Stimulated activated CD4-positive, alpha-beta T cell treated with anti-CD3 and anti-CD28 coated beads, TNF-alpha, amount 100 ng/mL, for 1 hour (primary cell): ENCODE results near the gene DNAJC18.
"Not testable (repeated sequence)": the region's sequence is repeated elsewhere in the genome, so short reads cannot be mapped to it uniquely, and the experiment has no call there.

Experiments
- DNase-seq, 3 donors: peaks; one replicate each; pipeline ENCODE4 v3.0.0-alpha.2; 2020; ENCODE audit warnings: low read depth in 3 of 3, low spot score in 1 of 3

Gene DNAJC18

DNA sequence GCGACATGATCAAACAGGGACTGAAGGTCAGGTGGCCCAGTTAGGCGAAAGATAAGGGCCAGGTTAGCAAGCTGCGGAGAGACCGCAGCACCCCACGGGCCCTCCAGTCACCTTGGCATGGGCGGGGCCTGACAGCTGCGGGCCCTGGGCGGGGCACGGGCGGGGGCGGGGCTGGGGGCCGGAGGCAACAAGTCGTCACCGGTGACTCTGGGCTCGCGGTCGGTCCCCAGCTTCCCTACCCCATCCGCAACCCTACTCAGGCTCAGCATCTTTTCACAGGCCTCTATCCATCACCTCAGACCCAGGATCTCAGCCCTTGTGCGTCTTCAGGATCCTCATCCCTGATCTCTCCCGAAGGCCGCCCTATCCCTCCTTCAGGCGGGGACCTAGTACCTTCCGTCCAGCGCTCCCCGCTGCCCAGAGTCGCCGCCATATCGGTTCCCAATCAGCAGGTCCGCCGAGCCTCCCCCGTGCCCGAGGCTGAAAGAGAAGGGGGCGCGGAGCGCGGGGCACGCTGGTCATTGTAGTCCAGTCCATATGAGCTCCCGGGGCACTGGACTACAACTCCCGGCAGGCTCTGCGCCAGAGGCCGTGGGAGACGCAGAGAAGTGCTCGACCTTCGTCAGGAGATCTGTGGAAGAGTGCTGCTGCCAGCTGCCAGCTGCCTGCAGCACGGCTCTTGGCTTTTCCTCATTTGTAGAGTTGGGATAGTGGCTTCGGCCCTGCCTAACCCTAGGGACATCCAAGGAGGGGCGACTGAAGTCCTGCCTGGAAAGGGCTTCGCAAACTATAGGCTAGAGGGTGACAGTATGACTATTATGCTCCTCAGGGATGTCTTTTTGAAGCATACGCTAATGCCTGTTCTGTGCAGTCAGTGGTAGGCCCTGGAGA, at the start of gene DNAJC18:
DNAJC18 (minus strand) TSS at position 513 of the 891 bp plus-strand sequence; CDS start at position 433, 80 bp downstream.
- DNase-seq: peak; percentile 64 to 84 (median 70)

DNA sequence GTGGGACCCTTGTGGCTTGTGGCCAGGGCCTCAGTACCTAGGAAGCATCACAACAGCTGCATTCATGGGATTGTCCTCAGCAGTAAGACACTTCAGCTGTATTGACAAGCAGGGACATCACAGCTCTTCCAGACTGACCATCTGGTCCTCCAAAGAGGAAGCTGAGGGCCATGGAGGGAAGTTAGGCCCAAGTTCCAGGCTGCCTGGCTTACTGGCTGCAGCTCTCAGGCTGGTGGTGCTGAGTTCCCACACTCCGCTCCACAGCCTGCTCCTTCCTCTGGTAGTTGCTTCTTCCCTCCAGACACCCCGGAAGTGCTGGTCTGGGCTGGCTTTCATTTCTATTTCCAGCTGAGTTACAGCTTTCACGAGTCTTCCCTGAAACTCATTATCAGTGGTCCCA, 48.9 kb upstream of the DNAJC18 start:
- DNase-seq: no peak

DNA sequence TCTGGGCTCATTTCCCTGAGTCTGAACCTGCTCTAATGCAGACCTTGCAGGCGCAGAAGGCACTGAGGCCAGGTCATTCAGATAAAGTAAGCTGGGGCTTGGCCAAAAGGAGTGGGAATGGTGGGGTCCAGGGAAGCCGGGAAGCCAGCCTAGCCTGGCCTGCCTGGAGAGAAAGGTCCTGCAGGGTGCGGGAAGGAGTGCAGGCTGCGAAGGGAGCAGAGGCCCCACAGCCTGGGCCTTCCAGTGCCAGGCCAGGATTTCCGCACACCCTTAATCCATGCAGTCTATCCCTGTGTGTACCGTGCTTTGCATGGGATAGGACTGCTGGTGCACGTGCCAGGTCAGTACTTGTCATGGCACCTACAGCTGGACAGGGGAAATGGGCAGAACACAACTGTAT, 46.9 kb upstream of the DNAJC18 start:
- no peak for DNase-seq

DNA sequence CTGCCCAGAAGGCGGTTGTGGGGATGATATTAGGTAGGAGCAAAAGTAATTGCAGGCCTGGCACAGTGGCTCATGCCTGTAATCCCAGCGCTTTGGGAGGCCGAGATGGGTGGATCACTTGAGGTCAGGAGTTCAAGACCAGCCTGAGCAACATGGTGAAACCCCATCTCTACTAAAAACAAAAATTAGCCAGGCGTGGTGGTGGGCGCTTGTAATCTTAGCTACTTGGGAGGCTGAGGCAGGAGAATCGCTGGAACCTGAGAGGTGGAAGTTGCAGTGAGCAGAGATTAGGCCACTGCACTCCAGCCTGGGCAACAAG, 43.5 kb upstream of the DNAJC18 start:
- not testable (repeated sequence) for DNase-seq

DNA sequence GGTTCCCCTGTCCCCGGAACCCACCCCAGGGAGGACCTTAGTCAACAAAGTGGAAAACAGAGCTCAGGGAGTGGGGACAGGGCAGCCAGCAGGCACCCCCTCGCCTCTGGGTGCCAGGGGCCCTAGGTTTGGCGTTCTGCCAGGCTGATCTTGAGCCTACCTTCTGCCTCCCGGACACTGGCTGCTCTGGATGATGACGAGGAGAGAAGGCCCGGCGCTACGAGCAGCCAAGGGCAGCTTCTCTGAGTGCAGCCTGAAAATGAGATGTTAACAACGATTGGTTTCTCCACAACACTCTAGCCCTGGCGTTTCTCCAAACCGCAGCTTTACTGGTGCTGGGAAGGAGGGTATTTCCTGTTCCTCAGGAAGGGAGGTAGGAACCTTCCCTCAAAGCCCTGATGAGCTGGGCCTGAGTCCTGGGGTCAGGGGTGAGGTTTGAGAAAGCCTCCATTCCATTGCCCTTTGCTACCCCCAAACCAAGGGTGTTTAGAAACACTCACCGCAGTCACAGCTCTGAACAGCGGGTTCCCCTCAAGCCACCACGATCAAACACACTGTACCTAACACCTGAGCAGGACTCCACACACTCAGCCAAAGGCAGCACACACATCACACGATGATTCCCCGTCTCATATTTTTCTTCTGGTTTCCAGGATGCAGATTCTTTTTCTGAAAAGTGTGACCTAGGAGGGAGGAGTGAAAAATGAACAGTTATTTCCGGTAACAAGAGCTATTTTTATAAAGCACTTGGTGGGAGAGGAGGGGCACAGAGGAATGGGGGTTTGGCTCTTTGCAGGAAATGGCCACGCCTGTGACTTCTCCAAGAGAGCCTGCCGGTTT, 42.9 kb upstream of the DNAJC18 start, which contains the start of gene STING1:
STING1 (minus strand) TSS at position 709 of the 840 bp plus-strand sequence. CDS start 1,054 bp downstream, outside the sequence.
- peak in 1 of 3 donors; percentile 27 for DNase-seq

DNA sequence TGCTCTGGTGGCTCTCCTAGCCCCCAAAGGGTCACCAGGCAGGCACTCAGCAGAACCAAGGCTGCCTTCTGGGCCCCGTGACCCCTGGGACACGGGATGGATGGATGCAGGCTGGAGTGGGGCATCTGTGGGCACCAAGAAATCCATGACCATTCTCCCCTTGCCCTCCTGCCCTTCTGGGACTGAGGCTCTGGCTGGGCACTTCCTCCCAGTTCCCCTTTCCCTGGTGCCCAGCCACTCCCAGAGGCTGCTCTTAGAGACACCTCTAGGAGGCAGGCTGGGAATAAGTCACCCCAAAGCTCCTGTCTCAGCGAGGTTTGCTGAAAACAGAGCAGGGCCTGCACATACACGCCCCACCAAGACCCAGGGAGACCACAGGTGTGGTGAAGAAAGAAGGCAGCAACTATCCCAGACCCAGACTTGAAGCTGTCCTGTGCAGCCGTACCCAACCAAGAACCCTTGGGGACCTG, 42.3 kb upstream of the DNAJC18 start:
- no peak for DNase-seq

DNA sequence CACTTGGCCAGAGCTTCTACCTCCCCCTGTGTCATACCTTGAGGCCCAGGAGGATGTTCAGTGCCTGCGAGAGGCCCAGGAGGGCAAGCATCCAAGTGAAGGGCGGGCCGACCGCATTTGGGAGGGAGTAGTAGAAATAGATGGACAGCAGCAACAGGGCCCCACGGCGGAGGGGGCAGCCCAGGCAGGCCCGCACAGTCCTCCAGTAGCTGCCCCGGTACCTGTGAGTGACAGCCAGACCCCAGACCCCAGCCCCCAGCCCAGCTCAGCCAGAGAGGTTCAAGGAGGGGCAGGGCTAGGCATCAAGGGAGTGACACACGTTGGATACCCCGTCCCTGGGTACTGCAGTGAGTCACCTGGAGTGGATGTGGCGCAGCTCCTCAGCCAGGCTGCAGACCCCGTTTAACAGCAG, 41.8 kb upstream of the DNAJC18 start:
- DNase-seq: peak in 1 of 3 donors; percentile 28

DNA sequence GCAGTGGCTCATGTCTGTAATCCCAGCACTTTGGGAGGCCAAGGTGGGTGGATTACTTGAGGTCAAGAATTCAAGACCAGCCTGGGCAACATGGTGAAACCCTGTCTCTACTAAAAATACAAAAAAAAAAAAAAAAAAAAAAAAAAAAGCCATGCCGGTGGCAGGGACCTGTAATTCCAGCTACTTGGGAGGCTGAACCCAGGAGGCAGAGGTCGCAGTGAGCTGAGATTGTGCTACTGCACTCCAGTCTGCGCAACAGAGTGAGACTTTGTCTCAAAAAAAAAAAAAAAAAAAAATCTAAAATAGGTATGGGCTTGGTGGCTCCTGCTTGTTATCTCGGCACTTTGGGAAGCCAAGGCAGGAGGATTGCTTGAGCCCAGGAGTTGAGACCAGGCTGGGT, 40.4 kb upstream of the DNAJC18 start:
- DNase-seq: not testable (repeated sequence)

DNA sequence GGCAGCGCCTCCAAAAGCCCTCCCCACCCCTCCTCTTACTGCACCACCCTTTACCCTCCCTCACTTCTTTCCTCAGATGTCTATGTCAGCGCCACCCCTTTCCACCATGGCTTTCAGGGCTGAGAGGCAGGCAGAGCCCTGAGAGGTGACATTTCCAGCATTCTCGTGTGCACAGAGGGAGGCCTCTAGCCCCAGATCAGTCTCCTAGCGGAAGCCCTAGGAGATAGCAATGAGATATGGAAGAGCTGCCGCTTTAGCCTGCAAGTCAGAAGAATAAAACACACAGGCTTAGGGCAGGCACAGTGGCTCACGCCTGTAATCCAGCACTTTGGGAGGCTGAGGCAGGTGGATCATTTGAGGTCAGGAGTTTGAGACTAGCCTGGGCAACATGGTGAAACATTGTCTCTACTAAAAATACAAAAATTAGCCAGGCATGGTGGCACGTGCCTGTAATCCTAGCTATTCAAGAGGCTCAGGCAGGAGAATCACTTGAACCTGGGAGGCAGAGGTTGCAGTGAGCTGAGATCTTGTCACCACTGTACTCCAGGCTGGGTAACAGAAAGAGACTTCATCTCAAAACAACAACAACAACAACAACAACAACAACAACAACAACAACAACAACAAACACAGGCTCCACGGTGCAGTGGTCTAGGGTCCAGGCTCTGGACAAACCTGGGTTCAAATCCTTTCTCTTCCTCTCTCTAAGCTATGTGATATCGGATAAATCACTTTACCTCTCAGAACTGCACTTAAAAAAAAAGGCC, 39.5 kb upstream of the DNAJC18 start:
- not testable (repeated sequence) for DNase-seq

DNA sequence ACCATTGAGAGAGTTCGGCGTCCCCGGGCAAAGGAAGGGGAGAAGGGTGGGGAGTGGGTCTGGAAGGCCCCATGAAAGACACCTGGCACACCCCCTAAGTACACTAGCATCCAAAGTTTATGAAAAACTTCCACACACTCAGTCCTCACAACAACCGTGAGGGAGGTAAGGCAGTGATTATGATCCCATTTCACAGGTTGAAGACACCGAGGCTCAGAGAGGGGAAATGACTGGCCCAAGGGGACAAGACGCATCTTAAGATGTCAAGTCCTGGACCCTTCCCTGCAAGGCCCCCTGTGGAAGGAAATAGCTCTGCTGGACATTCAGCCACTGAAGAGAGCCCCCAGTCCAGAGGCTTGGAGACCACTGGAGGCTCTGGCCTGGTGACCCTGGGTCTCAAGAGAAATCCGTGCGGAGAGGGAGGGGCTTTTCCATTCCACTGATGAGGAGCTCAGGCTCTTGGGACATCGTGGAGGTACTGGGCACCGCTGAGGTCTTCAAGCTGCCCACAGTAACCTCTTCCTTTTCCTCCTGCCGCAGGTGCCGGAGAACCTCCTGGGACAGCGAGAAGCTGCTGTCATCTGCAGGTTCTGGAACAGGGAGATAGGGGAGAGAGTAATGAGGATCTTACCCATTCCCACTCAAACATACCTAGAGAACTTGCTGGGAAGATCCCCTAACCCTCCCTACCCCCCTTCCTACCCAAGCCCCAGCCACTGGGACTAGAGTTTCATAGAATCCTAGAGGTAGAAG, 36.7 kb upstream of the DNAJC18 start:
- DNase-seq: no peak

DNA sequence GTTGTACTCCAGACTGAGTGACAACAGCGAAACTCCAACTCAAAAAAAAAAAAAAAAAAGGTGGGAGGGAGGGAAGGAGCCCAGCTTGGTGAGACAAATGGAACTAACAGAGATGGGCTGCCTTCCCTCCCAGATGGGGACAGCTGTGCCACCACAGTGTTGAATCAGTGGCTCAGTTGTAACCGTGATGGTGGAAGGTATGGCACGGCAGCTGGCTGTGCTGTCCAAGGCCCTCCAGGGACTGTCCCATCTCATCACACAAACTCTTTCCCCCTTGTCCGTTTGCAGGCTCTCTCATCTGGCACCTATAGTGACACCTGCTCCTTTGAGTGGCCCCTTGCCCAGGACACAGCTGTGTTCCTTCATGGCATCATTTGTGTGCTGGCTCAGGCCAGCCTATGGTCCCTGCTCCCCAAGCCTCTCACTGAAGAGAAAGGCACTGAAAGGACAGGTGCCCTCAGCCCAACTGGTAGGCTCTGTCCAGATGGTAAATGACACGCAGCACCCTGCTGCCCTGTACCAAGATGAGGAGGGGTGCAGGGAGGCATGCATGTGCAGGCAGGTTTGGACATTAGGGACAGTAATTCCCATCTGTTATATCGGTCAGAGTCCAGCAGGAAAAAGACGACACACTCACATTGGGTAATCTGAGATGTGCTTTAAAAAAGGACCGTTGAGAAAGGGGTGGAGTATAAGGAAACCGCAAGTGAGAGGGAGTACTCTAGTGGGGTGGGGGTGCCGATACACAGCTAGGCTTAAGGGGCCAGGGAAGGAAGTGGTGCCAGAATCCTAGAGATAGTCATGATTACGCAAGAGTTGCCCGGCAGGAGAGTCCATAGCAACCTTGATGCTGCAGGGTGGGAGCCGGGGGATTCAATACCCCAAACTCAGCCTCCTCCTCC, 35.8 kb upstream of the DNAJC18 start:
- no peak for DNase-seq

DNA sequence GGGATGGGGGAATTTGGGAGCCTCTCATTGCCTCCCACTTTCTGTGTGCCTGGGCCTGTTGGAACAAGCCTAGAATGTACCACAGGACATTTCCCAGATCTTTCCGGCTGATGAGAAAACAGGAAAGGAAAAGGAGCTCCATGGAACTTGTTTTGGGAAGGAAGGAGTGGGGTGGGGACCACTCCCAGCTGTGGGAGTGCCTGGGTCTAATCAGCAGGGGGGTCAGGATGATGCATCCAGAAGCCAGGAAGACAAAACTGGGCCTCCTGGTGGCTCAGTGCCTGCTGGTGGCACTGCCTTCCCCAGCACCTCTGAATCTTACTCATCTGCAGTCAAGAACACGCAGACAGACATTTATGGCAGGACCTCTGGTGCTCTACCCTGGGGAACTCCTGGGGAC, 34.2 kb upstream of the DNAJC18 start:
- DNase-seq: no peak

DNA sequence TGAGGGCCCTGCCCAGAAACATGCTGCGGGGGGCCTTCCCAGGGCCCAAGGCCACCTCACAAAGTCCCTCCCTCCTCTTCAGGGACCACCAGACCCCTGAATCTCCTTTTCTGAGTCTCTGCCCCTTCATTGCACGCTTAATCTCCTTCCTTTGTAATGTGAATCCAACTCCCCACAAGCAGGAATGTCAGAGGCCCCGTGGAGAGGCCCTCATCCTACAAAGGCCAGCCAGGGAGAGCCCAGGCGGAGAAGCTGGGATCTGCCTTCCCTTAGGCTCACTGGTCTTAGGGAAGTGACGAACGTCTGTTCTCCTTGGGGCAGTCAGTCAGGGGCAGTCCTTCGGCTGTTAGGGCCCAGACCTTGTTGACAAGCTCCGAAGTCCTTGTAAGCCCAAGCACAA, 33.8 kb upstream of the DNAJC18 start:
- no peak for DNase-seq

DNA sequence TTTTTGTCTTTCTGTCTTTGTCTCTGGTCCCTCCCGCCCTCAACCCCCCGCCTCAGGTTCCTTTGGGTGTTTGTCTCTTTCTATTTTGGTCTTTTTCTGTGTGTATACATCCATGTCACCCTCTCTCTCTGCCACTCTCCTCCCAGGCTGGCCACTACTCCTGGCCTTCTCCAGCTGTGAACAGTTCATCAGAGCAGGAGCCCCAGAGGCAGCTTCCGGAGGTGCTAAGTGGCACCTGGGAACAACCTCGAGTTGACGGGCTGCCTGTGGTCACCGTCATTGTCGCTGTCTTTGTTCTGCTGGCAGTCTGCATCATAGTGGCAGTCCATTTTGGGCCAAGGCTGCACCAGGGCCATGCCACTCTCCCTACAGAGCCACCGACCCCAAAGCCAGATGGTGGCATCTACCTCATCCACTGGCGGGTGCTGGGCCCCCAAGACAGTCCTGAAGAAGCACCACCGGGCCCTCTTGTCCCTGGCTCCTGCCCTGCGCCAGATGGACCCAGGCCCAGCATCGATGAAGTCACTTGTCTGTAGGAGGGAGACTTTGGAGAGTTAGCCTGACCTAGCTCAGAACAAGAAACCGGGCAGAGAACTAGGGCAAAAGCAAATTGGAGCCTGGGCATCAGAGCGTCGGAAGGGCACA, 33.2 kb upstream of the DNAJC18 start:
- no peak for DNase-seq

DNA sequence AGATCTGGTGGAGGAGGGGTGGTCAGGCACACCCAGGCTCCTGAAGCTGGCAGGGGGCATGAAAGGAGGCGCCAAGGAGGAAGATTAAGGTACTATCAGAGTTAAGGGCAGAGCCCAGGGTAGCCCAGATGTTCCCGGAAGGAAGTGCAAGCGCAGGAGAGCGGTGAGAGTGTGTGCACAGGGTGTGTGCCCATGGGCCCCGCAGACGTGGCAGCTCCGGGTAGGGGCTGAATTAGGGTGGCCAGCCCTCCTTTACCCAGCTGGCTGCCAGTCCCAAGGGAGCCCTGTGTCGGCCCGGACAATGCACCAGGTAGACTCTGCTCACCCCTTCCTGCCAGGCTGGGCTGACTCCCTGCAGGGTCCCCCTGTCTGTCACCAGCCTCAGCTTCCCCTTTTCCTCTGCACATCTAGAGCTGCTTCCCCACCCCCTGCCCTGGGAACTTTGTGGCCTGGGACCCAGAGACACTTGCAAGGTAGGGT, 31.5 kb upstream of the DNAJC18 start, which contains the start of gene SMIM33:
SMIM33 (plus strand) TSS at position 184 of the 480 bp plus-strand sequence; CDS start at position 302, 118 bp downstream.
- DNase-seq: no peak

DNA sequence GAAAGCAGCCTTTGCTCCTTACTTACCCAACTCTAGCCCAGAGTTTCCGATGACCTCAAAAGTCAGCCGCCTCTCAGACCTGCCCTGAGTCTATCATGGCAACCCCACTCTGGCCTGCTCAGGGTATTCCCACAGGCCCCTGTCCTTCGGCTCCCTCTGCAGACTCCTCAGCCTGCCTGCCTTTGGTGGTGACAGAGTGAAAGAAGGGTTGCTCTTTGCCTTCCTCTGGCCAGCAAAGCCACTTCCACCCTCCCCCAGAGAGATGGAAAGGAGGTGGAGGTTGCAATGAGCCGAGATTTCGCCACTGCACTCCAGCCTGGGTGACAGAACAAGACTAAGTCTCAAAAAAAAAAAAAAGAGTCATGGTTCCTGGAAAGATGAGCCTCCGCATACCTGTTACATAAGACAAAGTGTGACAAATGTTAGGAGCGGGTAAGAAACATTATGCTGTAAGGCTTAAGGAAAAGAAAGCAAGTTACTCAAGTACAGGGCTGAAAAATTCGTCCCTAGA, 29.2 kb upstream of the DNAJC18 start:
- no peak for DNase-seq

DNA sequence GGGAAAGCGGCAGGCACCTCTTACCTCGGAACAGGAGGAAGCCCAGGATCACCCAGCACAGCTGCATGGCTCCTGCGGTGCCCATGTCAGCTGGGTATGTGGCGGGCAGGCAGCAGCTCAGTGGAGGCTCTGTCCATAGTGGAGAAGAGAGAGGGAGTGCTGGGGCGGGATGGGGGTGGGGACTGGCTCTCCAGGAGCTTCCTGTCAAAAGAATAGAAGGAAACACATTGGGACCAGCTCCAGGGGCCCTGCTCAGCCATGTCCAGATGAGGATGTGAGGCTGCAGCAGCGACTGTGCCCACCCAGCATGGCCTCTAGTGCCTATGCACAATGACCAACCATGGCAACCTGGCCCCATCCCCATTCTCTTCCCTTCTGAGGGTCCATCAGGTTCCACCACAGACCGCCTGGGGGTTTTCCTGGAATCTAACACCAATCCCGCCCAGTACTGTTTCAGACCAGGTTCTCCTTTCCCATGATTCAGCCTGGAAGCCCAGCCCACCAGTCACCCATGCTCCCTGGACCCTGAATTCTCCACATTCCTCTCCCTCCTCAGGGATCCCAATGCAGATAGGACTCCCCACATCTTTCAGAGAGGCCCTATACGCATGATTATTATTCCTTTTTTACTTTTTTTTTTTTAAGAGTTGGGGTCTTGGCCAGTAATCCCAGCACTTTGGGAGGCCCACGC, 23.4 kb upstream of the DNAJC18 start, which contains the start of gene ECSCR:
ECSCR (minus strand) TSS at position 158 of the 691 bp plus-strand sequence; CDS start at position 85, 73 bp downstream.
- no peak for DNase-seq

DNA sequence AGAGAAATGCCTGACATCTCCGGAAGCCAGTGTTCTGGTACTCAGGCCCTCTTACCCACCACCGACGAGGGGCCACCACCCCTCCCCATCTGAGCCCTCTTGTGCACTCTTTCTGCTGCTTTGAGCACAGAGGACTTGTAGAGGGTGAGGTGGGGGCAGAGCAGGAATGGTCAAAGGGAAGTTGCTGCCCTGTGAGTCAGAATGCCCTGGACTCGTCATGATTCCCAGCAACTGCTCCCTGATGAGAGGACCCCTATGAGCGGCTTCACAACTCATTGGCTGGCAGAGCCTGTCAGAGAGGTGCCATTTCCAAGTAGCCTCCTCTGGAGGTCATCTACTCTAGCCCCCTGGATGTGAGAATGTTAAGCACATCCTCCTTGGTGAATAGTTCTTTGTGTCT, 22.4 kb upstream of the DNAJC18 start:
- DNase-seq: no peak
